ENCODE results near the gene GPR161. TPM values are rescaled to one million over a fixed set of nuclear protein-coding genes. Genes with fewer than 3 reads are reported as not detected.

Gene GPR161
- total RNA-seq, 1 experiment from 2014 or later, result 6.0 TPM

GRCh38 chr1:168125051-168125450 is 11.7 kb downstream of the GPR161 start:
- no peak overlapping the region for H2AFZ ChIP-seq
- no peaks in the 10 kb centered on the region for H3K9me2 ChIP-seq (ENCODE audit: insufficient read depth)
- no peak overlapping the region for H3K4me2 ChIP-seq
- H3F3A ChIP-seq (ENCODE audit: insufficient read depth, low read depth), result no peaks in the 10 kb centered on the region
- POLR2A ChIA-PET (ENCODE audit: unreplicated experiment), result no interaction called here
- TF ChIP-seq EZH2 (IDR thresholded peaks at IDR 0.05; ENCODE audit: low read depth) (no peak), CTCF (conservative IDR thresholded peaks at IDR 0.05) (no peak)
- H3K36me3 ChIP-seq (ENCODE audit: low read depth), result no peaks in the 10 kb centered on the region
- H3K4me1 ChIP-seq (replicated peaks; ENCODE audit: insufficient read depth), result no peaks in the 10 kb centered on the region
- no peak overlapping the region for H3K4me3 ChIP-seq
- BruUV-seq (replicated peaks), result no TSS peak
- no peaks in the 10 kb centered on the region for H3K9me3 ChIP-seq (ENCODE audit: insufficient read depth, low read depth)
- intact Hi-C loops (cut with micrococcal nuclease; ENCODE audit: unreplicated experiment), result no loop called here
- CTCF ChIA-PET, result no interaction called here
- H4K20me1 ChIP-seq (ENCODE audit: insufficient read depth), result no peaks in the 10 kb centered on the region
- no peaks in the 10 kb centered on the region for H3K27me3 ChIP-seq (ENCODE audit: insufficient read depth, low read depth)
- no peaks in the 10 kb centered on the region for H3K79me2 ChIP-seq (ENCODE audit: low read depth)
- no peak for DNase-seq
- no peak overlapping the region for H3K27ac ChIP-seq

GRCh38 chr1:168121401-168122011 is 15.2 kb downstream of the GPR161 start:
- CTCF ChIA-PET, result interaction anchor here (0.5 kb wide), 1 partner anchor 118 kb away, joined by 3 read pairs; no protein-coding TSS in a partner anchor
- POLR2A ChIA-PET (ENCODE audit: unreplicated experiment), result no interaction called here
- H3K4me2 ChIP-seq, result no peak overlapping the region

GRCh38 chr1:168119750-168120149 is 17.0 kb downstream of the GPR161 start:
- Histone ChIP-seq H3K9me3 (ENCODE audit: insufficient read depth, low read depth) (no peaks in the 10 kb centered on the region), H3K36me3 (ENCODE audit: low read depth) (no peaks in the 10 kb centered on the region), H3K4me2 (no peak overlapping the region), H2AFZ (no peak overlapping the region), H3K79me2 (ENCODE audit: low read depth) (no peaks in the 10 kb centered on the region), H4K20me1 (ENCODE audit: insufficient read depth) (no peaks in the 10 kb centered on the region), H3K27me3 (ENCODE audit: insufficient read depth, low read depth) (no peaks in the 10 kb centered on the region), H3K4me3 (no peak overlapping the region), H3K9me2 (ENCODE audit: insufficient read depth) (no peaks in the 10 kb centered on the region), H3F3A (ENCODE audit: insufficient read depth, low read depth) (no peaks in the 10 kb centered on the region), H3K27ac (no peak overlapping the region), H3K4me1 (replicated peaks; ENCODE audit: insufficient read depth) (0 out of 2 replicates have a peak, but pooled peaks cover 8% of the 10 kb centered on the region)
- no peak for DNase-seq
- no TSS peak for BruUV-seq (replicated peaks)
- intact Hi-C loops (cut with micrococcal nuclease; ENCODE audit: unreplicated experiment), result no loop called here
- CTCF ChIA-PET, result no interaction called here
- POLR2A ChIA-PET (ENCODE audit: unreplicated experiment), result no interaction called here
- no peak for TF ChIP-seq CTCF (conservative IDR thresholded peaks at IDR 0.05)
- TF ChIP-seq EZH2 (IDR thresholded peaks at IDR 0.05; ENCODE audit: low read depth), result no peak

More at GRCh38 chr1:168121401-168122011, 15.2 kb downstream of the GPR161 start:
- Histone ChIP-seq H4K20me1 (ENCODE audit: insufficient read depth) (no peaks in the 10 kb centered on the region), H3K9me2 (ENCODE audit: insufficient read depth) (no peaks in the 10 kb centered on the region), H2AFZ (no peak overlapping the region), H3K4me3 (no peak overlapping the region), H3K4me1 (replicated peaks; ENCODE audit: insufficient read depth) (0 out of 2 replicates have a peak, but pooled peaks cover 2% of the 10 kb centered on the region), H3K27me3 (ENCODE audit: insufficient read depth, low read depth) (no peaks in the 10 kb centered on the region), H3K36me3 (ENCODE audit: low read depth) (no peaks in the 10 kb centered on the region), H3K27ac (no peak overlapping the region), H3F3A (ENCODE audit: insufficient read depth, low read depth) (no peaks in the 10 kb centered on the region), H3K79me2 (ENCODE audit: low read depth) (no peaks in the 10 kb centered on the region), H3K9me3 (ENCODE audit: insufficient read depth, low read depth) (no peaks in the 10 kb centered on the region)
- no TSS peak for BruUV-seq (replicated peaks)
- no peak for DNase-seq
- intact Hi-C loops (cut with micrococcal nuclease; ENCODE audit: unreplicated experiment), result no loop called here
- no peak for TF ChIP-seq CTCF (conservative IDR thresholded peaks at IDR 0.05)
- no peak for TF ChIP-seq EZH2 (IDR thresholded peaks at IDR 0.05; ENCODE audit: low read depth)

Measured in PC-9 (cell line).